Fibroblast of gingiva (primary cell): Measurements from ENCODE around the gene RIN1.
A peak's percentile ranks its signal among the peaks of the same experiment; 100 is the strongest.
"Not testable (repeated sequence)": the region's sequence is repeated elsewhere in the genome, so short reads cannot be mapped to it uniquely, and the experiment has no call there.

Source experiments
- DNase-seq: peaks from one replicate; pipeline ENCODE4 v3.0.0-alpha.2; 2011; ENCODE audit warnings: low read depth

The RIN1 gene

GRCh38 chr11:66359662-66360087, 23.4 kb upstream of the RIN1 start:
- DNase-seq, result no peak

DNA sequence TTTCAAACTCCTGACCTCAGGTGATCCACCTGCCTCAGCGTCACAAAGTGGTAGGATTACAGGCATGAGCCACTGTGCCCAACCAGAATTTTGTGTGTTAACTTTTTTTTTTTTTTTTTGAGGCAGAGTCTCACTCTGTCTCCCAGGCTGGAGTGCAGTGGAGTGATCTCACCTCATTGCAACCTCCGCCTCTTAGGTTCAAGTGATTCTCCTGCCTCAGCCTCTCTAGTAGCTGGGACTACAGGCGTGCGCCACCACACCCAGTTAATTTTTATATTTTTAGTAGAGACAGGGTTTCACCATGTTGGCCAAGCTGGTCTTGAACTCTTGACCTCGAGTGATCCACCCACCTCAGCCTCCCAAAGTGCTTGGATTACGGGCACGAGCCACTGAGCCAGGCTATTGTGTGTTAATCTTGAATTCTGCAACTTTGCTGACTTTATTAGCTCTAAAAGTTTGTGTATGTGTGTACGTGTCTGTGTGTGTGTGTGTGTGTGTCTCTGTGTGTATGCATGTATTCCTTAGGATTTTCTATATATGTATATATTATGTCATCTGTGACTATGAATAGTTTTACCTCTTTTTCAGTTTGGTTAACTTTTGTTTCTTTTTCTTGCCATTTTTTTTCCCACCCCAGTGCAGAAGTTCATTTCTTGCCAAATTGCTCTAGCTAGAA, 14.5 kb upstream of the RIN1 start:
- DNase-seq, result not testable (repeated sequence)

- no peak for DNase-seq
Observed at GRCh38 chr11:66349084-66349386, 12.8 kb upstream of the RIN1 start.

GRCh38 chr11:66347425-66348276, 11.4 kb upstream of the RIN1 start, which contains the start of gene B4GAT1:
Gene B4GAT1 (minus strand): TSS chr11:66347629. CDS start chr11:66347545, 84 bp downstream.
- peak; percentile 87 for DNase-seq

DNA sequence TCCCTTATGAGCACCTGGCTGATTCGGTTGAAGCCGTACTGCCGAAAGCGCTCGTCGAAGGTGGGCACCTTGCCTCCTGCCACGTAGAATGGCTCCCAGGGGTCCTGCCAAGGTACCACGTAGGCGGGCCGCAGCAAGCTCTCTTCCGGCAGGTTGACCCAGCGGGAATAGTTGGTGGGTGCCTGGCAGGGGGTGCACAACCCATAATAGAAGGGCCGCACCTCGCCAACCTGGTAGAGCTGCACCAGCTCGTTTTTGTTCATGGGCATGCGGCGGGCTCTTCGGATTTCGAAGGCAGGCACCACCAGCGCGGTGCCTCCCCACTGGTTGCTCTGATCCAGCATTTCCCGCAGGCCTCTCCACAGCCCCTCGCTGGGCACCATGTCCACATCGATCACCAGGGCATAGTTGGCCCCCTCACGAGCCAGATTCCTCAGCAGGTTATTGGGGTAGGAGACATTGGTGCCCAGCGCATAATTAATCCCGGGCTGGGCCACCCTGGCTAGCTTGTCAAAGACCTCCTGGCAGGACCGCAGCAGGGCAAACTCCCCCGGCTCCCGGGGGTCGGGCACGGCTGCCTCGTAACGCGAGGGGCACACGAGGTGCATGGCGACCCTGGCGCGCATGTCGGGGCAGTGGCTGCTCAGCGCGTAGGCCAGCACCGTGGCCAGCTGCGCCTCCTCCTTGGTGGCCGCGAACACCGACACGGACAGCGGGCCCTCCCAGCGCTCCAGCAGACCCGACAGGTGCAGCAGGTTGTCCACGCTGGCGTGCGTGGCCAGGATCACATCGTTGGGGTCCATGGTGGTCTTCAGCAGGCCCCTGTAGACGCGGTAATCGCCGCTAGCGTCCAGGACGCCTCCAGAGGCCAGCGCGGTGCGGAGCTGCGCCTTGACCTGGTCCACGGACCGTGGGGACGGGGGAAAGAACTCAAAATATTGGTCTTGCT, 10.5 kb upstream of the RIN1 start:
- DNase-seq, result no peak

GRCh38 chr11:66345316-66345649, 9.0 kb upstream of the RIN1 start:
- no peak for DNase-seq

DNA sequence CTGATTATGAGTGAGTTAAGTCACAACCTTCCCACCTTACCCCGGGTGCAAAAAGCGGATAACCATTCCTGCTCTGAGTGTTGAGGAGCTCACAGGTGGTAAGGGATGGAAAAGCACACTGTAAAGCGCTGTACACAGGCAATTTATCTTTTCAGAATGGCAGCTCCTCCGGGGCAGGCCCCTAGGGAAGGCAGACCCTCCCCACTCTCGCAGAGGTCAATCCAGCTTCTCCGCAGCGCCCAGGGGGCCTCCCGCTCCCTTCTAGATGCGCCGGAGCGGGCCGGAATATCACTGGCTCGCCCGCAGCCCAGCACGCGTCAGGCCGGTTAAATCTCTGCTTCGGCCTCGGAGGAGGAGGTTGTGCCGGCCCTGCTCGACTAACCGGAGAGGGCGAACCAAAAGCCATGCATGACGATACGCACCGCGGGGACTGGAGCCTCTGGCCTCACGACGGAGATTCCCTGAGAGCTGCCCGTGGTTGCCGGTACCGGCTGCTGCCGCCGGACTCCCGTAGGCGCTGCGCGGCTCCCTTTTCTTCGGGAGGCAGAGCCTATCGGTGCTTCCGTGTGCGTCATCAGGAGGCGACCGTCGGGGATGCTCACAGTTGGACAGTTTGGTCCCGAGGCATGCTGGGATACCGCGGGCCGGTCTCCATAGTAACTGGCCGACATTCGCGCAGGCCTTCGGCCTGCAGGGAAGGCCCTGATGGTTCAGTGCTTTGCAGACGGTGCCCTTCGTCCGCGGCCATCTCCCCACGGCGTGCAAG, 8.5 kb upstream of the RIN1 start, which contains the start of gene BRMS1:
TSS of gene BRMS1 (minus strand) at position 555 of the 766 bp plus-strand sequence. CDS start 2,870 bp downstream, outside the sequence.
- peak; percentile 97 for DNase-seq

DNA sequence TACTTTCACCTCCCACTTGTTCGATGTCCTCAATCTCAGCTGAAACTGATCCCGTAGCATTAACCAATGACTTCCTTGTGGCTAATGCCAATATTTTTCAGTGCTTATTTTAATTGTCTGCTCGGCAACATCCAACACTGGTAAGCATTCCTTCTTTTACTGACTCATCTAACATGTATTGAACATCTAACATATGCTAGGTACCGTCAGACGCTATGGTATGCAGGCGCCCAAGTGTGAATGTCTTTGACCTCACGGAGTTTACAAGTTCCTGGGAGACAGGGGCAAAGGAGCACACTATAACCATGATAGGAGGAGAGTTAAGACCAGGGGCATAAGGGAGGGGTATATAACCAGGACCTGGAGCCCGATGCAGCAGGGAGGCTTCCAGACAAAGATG, 6.9 kb upstream of the RIN1 start:
- no peak for DNase-seq

DNA sequence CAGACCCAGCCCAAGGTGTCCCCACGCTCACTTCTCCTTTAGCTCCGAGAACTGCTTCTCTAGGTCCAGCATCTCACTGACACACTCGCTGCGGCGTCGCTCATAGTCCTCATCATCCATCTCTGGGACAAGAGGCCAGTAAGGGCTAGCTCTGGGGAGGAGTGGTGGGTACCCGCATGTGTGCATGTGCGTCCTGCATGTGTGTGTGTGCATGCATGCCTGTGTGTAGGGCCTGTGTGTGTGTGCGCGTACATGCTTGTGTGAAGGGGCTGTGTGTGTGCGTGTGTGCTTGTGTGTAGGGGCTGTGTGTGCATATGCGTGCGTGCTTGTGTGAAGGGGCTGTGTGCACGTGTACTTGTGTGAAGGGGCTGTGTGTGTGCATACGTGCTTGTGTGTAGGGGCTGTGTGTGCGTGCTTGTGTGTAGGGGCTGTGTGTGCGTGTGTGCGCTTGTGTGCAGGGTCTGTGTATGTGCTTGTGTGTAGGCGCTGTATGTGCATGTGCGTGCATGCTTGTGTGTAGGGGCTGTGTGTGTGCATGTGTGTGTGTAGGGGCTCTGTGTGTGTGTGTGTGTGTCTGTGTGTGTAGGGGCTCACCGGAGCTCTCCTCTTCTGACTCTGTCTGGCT, 5.4 kb upstream of the RIN1 start:
- DNase-seq, result no peak

GRCh38 chr11:66340596-66341501, 4.6 kb upstream of the RIN1 start:
- DNase-seq, result no peak

GRCh38 chr11:66339686-66340483, 3.7 kb upstream of the RIN1 start:
- DNase-seq, result no peak

DNA sequence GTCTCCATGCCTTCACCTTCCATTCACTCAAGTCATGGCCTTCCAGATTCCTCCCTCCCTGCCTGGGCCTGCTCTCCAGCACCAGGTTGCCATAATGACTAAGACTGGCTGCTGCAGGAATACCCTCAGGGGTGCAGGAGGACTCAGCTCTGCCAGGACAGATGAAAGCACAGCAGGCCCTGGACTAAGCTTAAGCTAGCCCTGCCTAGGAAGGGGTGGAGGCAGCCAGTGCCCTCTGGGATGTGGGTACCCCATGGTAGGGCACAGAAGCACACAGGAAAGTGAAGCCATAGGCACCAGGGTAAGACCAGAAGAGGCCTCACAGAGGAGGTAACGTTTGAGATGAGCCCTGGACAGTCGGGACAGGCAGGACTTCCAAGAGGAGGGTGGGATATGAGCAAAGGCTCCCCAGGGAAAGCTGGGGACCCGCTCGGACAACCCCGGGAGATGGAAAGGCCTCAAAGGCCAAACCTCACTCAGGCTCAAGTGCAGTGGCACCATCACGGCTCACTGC, 3.0 kb upstream of the RIN1 start:
- no peak for DNase-seq

DNA sequence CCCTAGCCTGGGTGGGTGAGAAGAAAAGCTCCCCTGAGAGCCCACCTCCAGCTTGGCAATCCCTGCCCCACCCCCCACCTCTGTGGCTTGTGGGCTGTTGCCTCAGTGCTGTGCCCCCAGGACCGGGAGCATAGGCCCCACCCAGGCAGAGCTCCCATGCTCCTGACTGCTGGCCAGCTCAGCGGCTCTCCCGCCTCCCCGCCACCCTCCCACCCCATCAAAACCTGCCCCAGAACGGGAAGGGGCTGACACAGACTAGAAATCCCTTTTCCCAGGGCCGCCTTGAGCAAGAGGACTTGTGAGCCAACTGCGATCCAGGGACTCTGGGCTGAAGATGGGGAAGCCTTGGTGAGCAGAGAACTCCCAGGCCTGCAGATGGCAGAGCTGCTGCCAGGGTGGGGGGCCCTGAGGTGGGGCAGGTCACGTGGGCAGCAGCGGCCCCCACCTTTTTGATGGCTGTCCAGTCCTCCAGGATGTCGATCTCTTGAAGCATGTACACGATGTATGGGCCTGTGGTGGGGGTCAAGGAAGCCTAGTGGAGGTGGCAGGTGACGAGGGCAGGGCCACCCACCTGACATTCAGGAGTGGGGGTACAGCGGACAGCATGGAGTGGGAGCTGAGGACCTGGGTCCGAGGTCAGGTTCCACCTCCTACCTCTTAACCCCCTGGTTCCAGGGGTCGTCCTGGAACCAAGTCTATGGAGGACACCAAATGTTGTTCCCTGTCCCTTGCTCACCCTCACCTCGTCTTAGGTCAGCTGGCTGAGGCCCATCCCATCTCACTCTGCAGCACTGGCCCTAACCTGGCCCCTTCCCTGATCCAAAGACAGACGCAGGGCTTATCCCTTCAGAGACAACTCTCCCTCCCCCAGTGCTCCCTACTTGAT, 2.3 kb upstream of the RIN1 start:
- DNase-seq, result no peak

DNA sequence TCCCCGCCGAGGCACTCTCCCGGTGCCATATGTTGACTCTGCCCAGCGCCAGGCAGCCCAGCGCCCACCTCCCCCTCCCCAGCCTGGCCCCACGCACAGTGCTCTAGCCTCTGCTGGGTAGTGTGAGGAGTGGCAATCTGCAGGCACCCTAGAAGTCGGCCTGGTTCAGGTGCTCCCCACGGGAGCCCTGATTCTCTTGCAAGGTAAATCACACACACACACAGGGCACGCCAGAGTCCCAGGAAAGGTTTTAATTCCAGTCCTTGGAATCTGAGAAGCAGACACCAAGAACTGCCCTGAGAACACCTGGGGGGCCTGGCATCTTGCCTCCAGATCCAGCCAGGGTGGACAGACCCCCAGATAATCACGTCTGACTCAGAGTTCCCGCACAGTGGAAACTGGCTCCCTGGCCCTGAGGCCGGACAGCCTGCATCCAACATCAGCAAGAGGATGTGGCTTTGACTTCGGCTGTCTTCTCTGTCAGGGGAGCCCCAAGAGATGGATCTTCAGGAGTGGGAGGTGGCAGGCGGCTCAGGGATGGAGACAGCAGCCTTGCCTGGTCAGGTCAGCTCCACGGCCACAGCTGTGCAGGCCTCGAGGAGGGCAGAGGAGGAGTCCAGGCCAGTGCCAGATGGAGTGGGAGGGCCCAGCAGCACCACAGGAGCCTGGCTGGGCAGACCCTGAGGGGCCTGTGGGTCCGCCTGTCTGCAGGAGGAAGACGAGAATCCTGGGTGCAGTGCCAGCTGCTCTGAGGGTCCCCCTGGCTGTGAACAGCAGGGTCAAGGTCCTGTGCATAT, 1.1 kb upstream of the RIN1 start:
- no peak for DNase-seq

DNA sequence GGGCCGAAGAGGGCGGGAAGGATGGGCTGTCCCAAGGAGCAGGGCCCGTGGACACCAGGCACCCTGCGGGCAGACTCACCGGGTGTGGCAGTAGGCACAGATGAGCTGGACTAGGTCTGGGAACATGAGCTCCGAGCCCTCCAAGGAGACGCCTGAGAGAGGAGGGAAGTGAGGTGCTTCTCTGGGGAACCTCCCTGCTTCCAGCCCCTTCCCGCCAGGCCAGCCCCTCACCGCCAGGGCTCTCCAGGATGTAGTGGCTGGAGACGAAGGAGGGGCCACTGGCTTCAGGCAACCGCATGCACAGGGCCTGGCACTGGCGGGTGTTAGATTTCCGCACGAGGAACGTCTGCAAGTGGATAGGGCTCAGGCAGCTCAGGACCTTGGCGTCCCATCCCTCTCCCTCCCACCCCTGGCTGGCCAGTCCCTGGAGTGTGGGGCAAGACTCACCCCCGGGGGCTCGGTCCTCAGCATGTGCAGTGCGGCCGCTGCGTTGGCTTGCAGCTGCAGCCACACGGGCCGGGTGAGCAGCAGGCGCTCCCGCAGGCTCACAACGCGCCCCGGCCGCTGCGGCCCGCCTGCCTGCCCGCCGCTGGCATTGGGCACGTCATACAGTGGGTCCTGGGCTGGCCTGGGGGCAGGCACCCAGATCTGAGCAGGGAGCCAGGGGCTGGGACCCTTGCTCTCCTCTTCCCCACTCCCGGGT, 552 bp downstream of the RIN1 start:
- DNase-seq, result peak; percentile 89
